ENCODE data around the gene TPRA1. TPM values are rescaled to one million over a fixed set of nuclear protein-coding genes. Genes with fewer than 3 reads are reported as not detected.
A peak's percentile ranks its signal among the peaks of the same experiment; 100 is the strongest.

TPRA1 gene
- polyA plus RNA-seq, 3 donors, result 20.2 to 29.4 (median 23.4) TPM

GRCh38 chr3:127618891-127619290 lies 28.4 kb upstream of the TPRA1 start:
- intact Hi-C loops (cut with micrococcal nuclease), result no loop called here
- peaks cover 65 to 72% of the 10 kb centered on the region in 2 donors for H3K36me3 Mint-ChIP-seq

GRCh38 chr3:127616836-127617605 lies 26.5 kb upstream of the TPRA1 start:
- Histone ChIP-seq H3K36me3 (replicated peaks in 1 of 2; ENCODE audit: control insufficient read depth in 1 of 2, insufficient read depth in 2 of 2, low read length in 2 of 2) (peaks cover 18 to 80% of the 10 kb centered on the region in 2 donors), H3K9me3 (replicated peaks in 1 of 2; ENCODE audit: control insufficient read depth in 1 of 2, insufficient read depth in 1 of 2, low read length in 2 of 2) (no peaks in the 10 kb centered on the region), H2AFZ (ENCODE audit: insufficient read depth, low read depth, low read length, poor library complexity, severe bottlenecking) (no peak overlapping the region), H3K4me1 (ENCODE audit: control insufficient read depth in 1 of 2, insufficient read depth in 2 of 2, low read length in 2 of 2) (no peaks in the 10 kb centered on the region), H3K27ac (ENCODE audit: low read depth in 1 of 2, low read length in 2 of 2) (no peak overlapping the region), H3K79me2 (ENCODE audit: insufficient read depth, low read length) (no peaks in the 10 kb centered on the region), H3K4me2 (replicated peaks; ENCODE audit: extremely low read depth, low read length, poor library complexity, severe bottlenecking) (no peak overlapping the region), H3K27me3 (ENCODE audit: control insufficient read depth in 2 of 2, insufficient read depth in 2 of 2, low read length in 2 of 2) (no peaks in the 10 kb centered on the region), H3K4me3 (replicated peaks in 1 of 3; ENCODE audit: low read depth in 2 of 3, low read length in 3 of 3) (no peak overlapping the region), H3K9ac (ENCODE audit: insufficient read depth, low read length, poor library complexity, severe bottlenecking) (no peak overlapping the region), H4K20me1 (ENCODE audit: insufficient read depth, low read length) (no peaks in the 10 kb centered on the region)
- H3K4me3 Mint-ChIP-seq, result no peak overlapping the region
- TF ChIP-seq, protein P1, sequence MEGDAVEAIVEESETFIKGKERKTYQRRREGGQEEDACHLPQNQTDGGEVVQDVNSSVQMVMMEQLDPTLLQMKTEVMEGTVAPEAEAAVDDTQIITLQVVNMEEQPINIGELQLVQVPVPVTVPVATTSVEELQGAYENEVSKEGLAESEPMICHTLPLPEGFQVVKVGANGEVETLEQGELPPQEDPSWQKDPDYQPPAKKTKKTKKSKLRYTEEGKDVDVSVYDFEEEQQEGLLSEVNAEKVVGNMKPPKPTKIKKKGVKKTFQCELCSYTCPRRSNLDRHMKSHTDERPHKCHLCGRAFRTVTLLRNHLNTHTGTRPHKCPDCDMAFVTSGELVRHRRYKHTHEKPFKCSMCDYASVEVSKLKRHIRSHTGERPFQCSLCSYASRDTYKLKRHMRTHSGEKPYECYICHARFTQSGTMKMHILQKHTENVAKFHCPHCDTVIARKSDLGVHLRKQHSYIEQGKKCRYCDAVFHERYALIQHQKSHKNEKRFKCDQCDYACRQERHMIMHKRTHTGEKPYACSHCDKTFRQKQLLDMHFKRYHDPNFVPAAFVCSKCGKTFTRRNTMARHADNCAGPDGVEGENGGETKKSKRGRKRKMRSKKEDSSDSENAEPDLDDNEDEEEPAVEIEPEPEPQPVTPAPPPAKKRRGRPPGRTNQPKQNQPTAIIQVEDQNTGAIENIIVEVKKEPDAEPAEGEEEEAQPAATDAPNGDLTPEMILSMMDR (IDR thresholded peaks at IDR 0.05), result no peak
- peak overlapping the region in 3 of 7 donors; percentile 43 to 62 (median 52) for H3K27ac Mint-ChIP-seq
- WGBS (ENCODE audit: insufficient coverage), result 95% methylated on average over 25 of the region's 26 CpGs
- peaks cover 67 to 79% of the 10 kb centered on the region in 2 donors for H3K36me3 Mint-ChIP-seq
- peaks cover 0 to 2% (median 0%) of the 10 kb centered on the region in 3 donors for H3K27me3 Mint-ChIP-seq (ENCODE audit: low read depth in 3 of 3)
- no peak for DNase-seq
- H3K9me3 Mint-ChIP-seq, result no peaks in the 10 kb centered on the region
- intact Hi-C loops (cut with micrococcal nuclease), result no loop called here
- peaks cover 10% of the 10 kb centered on the region for H3K4me1 Mint-ChIP-seq

More at GRCh38 chr3:127618891-127619290, 28.4 kb upstream of the TPRA1 start:
- no peak for DNase-seq
- TF ChIP-seq, protein P1 (IDR thresholded peaks at IDR 0.05), result no peak
- Mint-ChIP-seq H3K27me3 (ENCODE audit: low read depth in 3 of 3) (peaks cover 0 to 3% (median 2%) of the 10 kb centered on the region in 3 donors), H3K4me3 (no peak overlapping the region), H3K27ac (peak overlapping the region in 3 of 7 donors; percentile 6 to 43 (median 11)), H3K4me1 (no peaks in the 10 kb centered on the region), H3K9me3 (no peaks in the 10 kb centered on the region)
- Histone ChIP-seq H3K9me3 (replicated peaks in 1 of 2; ENCODE audit: control insufficient read depth in 1 of 2, insufficient read depth in 1 of 2, low read length in 2 of 2) (no peaks in the 10 kb centered on the region), H2AFZ (ENCODE audit: insufficient read depth, low read depth, low read length, poor library complexity, severe bottlenecking) (no peak overlapping the region), H3K4me3 (replicated peaks in 1 of 3; ENCODE audit: low read depth in 2 of 3, low read length in 3 of 3) (no peak overlapping the region), H3K79me2 (ENCODE audit: insufficient read depth, low read length) (no peaks in the 10 kb centered on the region), H3K27me3 (ENCODE audit: control insufficient read depth in 2 of 2, insufficient read depth in 2 of 2, low read length in 2 of 2) (no peaks in the 10 kb centered on the region), H4K20me1 (ENCODE audit: insufficient read depth, low read length) (no peaks in the 10 kb centered on the region), H3K4me2 (replicated peaks; ENCODE audit: extremely low read depth, low read length, poor library complexity, severe bottlenecking) (no peak overlapping the region), H3K9ac (ENCODE audit: insufficient read depth, low read length, poor library complexity, severe bottlenecking) (no peak overlapping the region), H3K36me3 (replicated peaks in 1 of 2; ENCODE audit: control insufficient read depth in 1 of 2, insufficient read depth in 2 of 2, low read length in 2 of 2) (peaks cover 15 to 78% of the 10 kb centered on the region in 2 donors), H3K4me1 (ENCODE audit: control insufficient read depth in 1 of 2, insufficient read depth in 2 of 2, low read length in 2 of 2) (no peaks in the 10 kb centered on the region), H3K27ac (ENCODE audit: low read depth in 1 of 2, low read length in 2 of 2) (no peak overlapping the region)
- 98% methylated on average over 8 of the region's 11 CpGs for WGBS (ENCODE audit: insufficient coverage)
